OCI-LY1 (cell line): ENCODE data around the gene TAF4.

Source experiments
- CTCF ChIP-seq: fragments of 200-600 bp; sonication (generic), shearing (Covaris generic); IDR thresholded peaks from 2 replicates; pipeline ENCODE4 v1.5.1; 2017; ENCODE audit warnings: mild to moderate bottlenecking, antibody characterized with exemption, low read length, moderate library complexity, mixed read lengths
- EZH2 ChIP-seq: fragments of 200-600 bp; sonication (generic), shearing (Covaris generic); IDR thresholded peaks from 2 replicates; pipeline ENCODE4 v1.8.0; 2017; ENCODE audit warnings: borderline replicate concordance, mixed run types, mild to moderate bottlenecking, antibody characterized with exemption, low read length, moderate library complexity, mixed read lengths

- TF ChIP-seq CTCF, result no peak
- TF ChIP-seq EZH2, result no peak
Observed at GRCh38 chr20:62007127-62007647, 58.5 kb downstream of the TAF4 start.
